Caki2 (cell line): ENCODE results near the gene ATXN7L1. TPM values are rescaled to one million over a fixed set of nuclear protein-coding genes. Genes with fewer than 3 reads are reported as not detected.
"Not testable (repeated sequence)": the region's sequence is repeated elsewhere in the genome, so short reads cannot be mapped to it uniquely, and the experiment has no call there.

Experiments
- DNase-seq: peaks from one replicate; pipeline ENCODE4 v3.0.0-alpha.2; 2015; ENCODE audit warnings: low read depth
- in situ Hi-C: cut with HindIII; loops from 2 replicates; pipeline ENCODE4 v1.10.0; 2016; ENCODE audit warnings: low sequenced_read_pairs, low pct_unique_long_range_greater_than_20kb, mixed read lengths
- total RNA-seq: library from RNA; depleted of rRNA; stranded (reverse); fragments of >200 nt; shearing (Covaris generic); gene quantifications from 2 replicates; pipeline ENCODE4 v1.2.3, GENCODE V29; 2014; ENCODE audit warnings: low replicate concordance

ATXN7L1 gene
- total RNA-seq, 1 experiment from 2014 or later = 1.5 TPM

DNA sequence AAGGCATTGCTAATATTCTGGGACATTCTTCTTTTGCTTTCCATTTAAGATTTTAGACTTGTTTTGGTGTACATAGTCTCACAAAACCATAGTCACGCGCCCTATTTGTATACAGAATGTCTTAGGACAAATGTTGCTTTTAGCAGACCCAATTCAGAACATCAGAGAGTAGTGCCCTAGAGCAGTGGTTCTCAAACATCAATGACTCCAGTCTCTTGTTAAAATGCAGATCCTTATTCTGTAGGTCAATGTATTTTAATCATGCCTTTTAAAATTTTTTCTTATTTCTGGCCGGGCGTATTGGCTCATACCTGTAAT lies 167.7 kb downstream of the ATXN7L1 start:
- in situ Hi-C loops = no loop called here
- no peak for DNase-seq

DNA sequence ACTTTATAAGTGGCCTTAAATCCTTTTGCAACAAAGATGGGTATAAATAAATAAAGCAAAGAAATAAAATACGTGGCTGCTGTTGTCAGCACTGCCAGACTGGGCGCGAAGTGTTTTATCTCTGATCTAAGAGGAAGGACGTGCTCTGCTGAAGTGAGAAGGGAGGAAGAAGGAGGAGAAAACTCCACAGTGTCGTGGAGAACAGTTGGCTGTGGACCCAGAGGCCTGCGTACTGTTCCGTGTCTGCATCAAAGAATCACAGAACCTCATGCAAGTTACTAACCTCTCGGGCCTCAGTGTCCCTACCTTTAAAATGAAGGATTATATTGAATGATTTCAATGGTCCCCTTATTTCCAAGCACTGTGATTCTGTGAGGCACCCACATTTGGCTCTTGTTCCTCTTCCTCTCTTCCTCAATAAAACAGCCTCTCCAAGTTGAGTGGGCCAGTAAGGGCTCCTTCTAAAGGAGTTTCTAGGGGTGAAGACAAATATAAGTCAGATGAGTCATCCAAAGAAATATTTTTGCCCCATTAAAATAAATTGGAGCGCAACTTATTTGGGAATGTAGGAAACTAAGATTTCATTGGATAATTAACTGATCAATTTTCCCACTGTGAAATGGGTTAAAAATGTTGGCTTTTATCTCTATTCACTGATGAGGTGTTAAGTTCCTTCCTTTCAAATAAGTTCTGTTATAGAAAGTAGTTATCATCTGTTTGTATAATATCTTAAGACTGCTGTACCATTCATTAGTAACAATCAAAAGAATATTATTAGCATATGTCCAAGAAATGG lies 168.2 kb downstream of the ATXN7L1 start:
- no peak for DNase-seq
- in situ Hi-C loops = no loop called here

DNA sequence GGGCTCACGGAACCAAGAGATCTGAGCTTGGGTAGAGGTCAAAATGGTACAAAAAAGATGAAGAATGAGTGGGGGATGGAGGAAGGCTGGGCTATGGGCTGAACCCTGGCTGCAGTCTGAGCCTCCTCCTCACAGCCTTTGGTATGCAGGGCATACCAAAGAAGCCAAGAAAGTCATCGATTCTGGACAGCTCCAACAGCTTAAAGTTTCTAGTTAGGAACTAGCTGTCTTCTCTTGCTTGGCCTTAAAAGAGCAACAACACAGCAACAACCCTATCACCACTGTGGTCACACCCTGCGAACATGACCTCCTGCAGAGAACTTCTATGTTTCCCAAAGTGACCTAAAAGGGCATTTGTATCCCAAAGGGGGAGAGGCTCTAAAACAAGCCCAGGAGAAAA lies 169.0 kb downstream of the ATXN7L1 start:
- in situ Hi-C loops = no loop called here
- DNase-seq = no peak

DNA sequence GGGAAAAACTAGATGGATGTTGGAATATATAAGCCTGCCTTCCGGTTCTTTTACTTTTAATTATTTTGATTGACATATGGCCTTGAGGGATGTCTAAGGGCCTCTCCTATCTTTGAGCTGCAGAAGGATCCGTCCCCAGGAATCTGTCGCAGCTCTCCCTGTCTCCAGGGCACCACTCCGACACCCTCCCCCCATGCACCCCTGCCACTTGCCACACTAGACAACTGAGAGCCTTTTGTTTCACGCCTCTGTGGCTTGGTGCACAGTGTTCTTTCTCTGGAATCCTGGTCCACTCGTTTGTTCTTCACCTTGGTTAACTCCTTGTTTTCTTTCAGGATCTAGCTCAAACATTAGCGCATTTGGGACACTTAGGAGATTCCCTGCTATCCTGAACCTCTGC lies 171.0 kb downstream of the ATXN7L1 start:
- in situ Hi-C loops = no loop called here
- DNase-seq = no peak

DNA sequence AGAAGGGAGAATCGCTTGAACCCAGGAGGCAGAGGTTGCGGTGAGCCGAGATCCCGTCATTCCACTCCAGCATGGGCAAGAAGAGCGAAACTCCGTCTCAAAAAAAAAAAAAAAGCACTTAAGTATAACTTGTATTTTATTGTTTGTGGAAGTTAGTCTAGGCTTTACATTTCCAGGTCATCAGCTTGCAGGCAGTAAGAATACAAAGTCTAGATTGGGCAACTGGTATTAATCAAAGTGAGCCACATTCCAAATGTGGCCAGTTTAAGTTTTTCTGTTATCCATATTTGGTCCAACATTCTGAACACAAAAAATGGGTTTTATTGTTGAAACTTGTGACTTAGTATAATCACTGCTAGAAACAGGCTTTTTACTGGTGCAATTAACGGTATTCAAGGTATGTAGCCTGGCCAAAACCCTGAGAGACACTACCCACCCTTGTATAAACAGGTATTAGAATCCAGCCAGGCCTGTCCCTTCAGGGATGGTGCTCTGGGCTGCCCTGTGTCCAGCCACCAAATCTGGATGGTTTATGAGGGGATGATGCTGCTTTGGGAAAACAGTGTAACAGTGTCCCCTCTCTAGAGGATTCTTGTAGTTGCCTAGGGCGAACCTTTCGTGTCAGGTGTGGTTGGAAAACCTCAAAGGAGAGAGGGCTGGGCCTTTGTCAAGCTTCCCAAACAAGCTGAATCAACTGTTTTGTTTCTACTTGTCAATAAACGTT lies 173.0 kb downstream of the ATXN7L1 start:
- no peak for DNase-seq
- in situ Hi-C loops = no loop called here

DNA sequence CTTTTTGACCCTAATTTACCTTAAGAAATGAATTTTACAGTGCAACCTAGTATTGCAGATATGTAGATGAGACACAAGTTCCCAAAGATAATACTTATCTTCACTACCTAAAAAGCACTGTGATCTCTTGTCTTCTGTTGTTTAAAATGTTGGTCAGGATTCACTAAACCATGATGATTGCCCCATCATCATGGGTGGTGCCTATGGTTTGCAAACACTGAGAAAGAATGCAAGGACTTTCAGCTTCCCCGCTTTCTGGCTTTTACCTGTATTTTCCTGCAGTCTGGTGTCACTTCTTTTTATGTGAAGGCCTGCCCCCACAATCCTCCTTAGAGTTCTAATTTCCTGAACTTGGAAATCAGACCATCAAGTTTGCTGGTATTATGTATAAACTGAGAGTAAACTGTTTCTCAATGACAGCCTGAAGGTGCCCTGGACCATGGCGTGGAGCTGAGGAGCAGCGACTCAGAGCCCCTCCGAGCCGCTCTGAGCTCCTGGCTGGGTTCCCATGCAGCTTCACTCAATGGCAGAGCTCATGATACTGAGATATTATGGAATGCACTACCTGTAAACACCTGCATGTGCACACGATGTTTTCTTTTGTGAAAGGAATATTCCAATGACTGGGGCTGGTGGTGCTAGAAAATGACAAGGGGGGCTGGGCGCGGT lies 176.7 kb downstream of the ATXN7L1 start:
- in situ Hi-C loops = no loop called here

DNA sequence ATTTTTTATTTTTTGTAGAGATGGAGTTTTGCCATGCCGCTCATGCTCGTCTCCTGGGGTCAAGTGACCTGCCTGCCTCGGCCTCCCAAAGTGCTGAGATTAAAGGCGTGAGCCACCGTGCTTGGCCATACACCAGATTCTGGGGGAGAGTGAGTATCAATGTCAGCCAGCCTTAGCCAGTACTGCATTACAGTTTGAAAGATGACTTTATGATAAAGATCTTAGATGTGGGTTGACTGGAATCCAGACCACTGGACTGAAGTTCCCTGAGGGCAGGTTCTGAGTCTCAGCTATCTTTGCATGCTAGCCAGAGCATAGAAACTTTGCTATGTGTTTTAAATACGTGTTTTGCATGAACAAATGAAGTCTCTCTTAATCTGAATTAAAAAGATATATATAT lies 177.9 kb downstream of the ATXN7L1 start:
- in situ Hi-C loops = no loop called here
- no peak for DNase-seq

More for the DNA sequence above, 176.7 kb downstream of the ATXN7L1 start:
- no peak for DNase-seq

DNA sequence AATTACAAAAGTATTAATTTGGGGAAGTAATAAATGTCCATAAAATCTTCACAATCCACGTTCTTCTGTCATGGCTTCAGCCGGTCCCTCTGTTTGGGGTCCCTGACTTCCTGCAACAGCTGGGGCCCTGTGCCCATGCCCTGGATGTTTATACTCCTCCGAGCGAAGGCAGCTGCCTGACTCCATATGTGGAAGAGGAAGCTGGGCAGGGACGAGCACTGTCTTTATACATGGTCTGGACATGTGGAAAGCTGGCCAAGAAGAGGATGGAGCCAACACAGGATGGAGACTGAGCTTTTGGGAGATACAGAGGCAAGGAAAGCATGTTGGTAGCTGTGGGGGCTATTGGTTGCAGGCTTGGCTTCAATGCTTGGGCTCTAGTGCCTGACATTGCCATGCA lies 178.6 kb downstream of the ATXN7L1 start:
- no peak for DNase-seq
- in situ Hi-C loops = no loop called here

DNA sequence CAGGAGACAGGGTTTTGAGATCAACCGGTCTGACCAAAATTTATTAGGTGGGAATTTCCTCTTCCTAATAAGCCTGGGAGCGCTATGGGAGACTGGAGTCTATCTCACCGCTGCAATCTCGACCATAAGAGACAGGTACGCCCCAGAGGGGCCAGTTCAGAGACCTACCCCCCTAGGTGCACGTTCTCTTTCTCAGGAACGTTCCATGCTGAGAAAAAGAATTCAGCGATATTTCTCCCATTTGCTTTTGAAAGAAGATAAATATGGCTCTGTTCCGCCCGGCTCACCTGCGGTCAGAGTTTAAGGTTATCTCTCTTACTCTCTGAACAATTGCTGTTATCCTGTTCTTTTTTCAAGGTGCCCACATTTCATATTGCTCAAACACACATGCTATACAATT lies 179.2 kb downstream of the ATXN7L1 start:
- in situ Hi-C loops, DNase-seq: not testable (repeated sequence)

DNA sequence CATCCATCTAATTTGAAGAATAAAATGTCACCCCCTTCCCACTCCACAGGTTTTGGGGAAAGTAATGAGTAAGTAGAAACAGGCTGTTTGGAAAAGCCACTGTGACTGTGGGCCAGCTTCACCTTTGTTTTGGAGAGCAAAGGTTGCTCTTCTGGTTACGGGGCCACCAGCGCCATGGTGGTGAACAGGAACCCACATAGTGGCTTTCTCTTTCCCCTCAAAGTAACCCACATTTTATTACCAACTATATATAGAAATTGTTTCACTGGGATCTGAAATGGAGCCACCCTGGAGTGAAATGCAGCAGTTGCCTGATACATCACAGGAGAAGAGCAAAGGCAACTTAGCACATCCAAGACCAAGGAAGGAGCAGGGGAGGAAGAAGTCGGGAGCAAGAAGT lies 182.8 kb downstream of the ATXN7L1 start:
- in situ Hi-C loops = no loop called here

DNA sequence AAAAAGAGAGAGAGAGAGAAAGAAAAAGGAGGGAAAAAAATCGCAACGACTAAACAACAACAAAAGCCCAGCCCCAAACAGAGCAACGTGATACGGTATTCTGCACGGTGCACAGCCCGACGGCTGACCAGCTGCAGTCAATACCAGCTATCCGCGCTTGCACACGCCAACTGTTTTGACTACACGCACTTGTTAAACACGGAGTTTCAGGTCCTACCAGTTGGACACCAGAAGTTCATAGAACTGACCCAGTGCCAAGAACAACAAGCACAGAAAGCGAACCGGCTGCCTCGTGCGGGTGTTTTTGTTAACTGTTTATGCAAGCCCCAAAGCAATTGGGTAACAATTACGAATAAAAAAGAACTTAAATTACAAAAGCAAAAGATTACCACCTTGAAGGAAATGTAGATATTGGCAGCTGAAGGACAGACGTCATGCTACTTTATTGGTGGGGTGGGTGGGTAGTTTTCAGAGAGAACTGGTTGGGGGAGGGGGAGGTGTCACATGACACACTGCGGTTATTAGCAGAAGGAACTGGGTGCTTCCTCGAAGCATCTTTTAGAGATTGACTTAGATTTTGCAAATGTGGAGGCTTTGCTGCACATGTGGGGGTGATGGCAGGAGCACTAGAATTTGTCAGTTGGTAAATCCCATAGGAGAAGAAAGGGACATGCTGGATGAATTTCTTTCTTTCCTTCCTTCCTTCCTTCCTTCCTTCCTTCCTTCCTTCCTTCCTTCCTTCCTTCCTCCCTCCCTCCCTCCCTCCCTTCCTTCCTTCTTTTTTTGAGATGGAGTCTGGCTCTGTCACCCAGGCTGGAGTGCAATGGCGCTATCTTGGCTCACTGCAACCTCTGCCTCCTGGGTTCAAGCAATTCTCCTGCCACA lies 184.5 kb downstream of the ATXN7L1 start:
- in situ Hi-C loops = no loop called here
- no peak for DNase-seq

More for the DNA sequence above, 182.8 kb downstream of the ATXN7L1 start:
- DNase-seq = no peak

DNA sequence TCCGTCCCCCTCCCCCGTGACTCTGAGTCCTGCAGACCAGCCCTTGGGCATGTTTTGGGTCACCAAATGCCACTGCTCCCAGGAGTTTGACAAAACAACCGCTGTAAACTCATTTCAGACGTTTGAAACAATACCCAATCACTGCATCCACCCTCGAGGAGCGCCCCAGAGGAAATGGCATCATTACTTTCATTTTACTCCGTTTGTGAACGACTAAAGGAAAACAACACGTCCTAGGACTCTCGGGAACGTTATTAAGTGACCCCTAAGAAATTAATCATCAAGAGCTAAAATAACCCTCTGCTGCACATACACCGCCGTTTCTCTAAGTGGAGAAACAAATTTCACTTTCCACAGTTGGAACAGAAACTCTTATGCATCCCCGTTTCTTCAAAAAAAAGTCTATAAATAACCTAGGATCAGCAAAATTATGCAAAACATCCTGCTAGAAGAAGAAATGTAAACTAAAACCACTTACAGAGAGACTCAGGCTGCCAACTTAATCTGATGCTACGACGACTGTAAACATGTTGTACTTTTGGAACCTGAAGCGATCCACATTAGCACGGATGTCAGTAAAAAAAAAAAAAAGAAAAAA lies 185.2 kb downstream of the ATXN7L1 start:
- DNase-seq = no peak
- in situ Hi-C loops = no loop called here

DNA sequence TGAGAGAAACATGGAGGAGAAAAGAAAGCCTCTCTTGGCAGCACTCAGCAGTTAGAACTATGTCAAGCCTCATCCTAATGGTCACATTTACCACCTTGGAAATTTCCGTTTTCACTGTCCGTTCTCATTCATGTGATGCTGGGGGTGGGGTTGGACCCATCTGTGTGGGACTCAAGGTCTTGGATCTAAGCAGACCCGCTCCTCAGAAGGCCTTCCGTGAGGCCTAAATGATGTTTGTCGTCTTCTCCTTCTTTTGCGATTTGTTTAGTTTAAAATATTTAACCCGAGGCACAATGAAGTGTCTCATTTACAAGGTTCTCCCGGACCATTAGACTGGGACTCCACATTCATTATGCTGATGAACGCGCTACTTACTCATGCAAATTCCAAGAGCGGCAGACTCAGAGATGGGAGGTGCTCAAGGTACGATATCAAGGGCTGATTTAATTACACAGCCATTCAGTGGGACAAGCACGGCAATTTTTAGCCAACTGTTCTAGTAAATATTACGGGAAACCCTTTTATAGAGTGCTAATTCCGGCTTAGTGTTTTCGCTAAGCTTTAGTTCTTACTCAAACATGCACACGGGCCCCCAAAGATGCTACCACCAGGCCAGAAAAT lies 186.0 kb downstream of the ATXN7L1 start:
- no peak for DNase-seq
- in situ Hi-C loops = no loop called here

DNA sequence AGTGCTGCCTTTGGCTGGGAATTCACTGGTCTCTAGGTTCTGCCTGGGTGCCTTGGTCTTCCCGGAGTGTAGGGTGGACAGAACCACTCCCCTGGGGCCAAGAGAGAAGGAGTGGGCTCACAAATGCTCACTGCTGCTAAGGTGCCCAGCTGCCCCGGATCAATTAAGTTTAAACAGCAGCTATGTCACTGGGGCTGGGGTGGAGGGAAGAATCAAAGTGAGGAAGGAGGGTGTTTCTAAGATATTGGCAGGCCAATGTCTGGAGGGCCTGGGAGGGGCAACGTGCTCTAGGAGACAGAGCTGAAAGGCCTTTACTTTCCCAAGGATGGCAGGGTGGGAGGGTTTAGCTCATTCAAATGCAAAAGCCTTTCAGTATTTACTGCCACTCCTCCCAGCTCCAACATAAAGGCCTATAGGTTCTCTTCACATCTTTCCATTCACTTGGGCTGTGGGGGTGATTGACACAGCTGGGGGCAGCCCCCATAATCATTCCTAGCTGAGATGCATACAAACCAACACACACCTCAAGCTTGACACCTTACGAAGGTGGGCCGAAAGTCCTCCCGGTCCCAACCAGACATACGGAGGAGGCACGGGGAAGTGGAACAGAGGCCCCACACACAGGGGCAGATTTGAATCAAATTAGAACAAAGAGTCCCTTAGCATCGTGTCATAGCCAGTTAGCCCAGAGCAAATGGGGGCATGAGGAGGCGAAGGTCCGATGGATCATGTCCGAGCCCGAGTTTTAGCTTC lies 187.2 kb downstream of the ATXN7L1 start:
- no peak for DNase-seq
- in situ Hi-C loops = no loop called here

DNA sequence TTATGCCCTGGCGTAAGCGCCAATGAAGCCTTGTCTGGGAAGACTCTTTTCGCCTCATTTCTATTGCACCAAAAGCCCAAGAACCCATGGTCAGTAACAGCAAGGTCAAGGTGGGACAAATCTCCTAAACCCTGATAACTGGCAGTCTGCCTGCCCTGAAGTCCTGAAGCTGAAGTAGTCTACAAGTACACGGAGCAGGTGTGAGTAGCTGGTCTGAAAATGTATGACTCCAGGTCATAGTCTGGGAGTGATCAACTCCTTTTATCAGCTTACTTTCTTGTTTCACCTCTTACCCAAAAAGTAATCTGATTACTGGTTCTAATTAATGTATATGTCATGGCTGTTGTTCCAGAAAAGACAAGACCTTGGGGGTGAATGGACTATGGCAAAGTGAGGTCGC lies 187.8 kb downstream of the ATXN7L1 start:
- no peak for DNase-seq
- in situ Hi-C loops = no loop called here

DNA sequence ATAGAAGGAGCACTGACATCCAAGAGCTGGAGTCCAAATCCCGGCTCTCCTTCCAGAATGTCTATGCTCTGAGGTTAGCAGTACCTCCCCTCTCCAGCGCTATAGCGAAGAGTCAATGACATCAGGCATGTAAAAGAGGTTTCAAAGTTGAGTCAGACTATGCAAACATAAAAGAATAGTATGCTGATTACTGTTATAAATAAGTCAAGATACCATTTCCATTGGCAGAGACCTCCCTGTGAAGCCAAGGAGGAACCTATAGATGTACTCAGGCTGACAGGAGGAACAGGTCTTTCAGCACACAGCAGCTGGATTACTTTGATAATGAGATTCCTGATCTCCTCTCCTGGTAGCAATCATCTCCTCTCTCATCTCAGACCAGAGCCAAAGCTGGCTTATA lies 191.2 kb downstream of the ATXN7L1 start:
- in situ Hi-C loops = no loop called here
- no peak for DNase-seq
